ENCODE data around the gene TCEAL1.
"Not testable (repeated sequence)": the region's sequence is repeated elsewhere in the genome, so short reads cannot be mapped to it uniquely, and the experiment has no call there.

Gene TCEAL1

GRCh38 chrX:103628386-103629317, at the start of gene TCEAL1:
Gene TCEAL1, plus strand, starts transcription at chrX:103628975. Its CDS starts 942 bp downstream, at chrX:103629917.
- DNase-seq (ENCODE audit: low spot score), result no peak
- FAIRE-seq, result no peak

GRCh38 chrX:103584596-103584995, 44.2 kb upstream of the TCEAL1 start:
- DNase-seq (ENCODE audit: low spot score) (no peak), FAIRE-seq (no peak)

GRCh38 chrX:103585411-103586313, 43.1 kb upstream of the TCEAL1 start, which contains the start of gene TCEAL4:
Gene TCEAL4, plus strand, starts transcription at chrX:103585515. Its CDS starts 1,161 bp downstream, at chrX:103586676.
- DNase-seq (ENCODE audit: low spot score), result no peak
- FAIRE-seq, result no peak

GRCh38 chrX:103586314-103586646, 42.5 kb upstream of the TCEAL1 start:
- DNase-seq (ENCODE audit: low spot score), result no peak
- no peak for FAIRE-seq

- DNase-seq (ENCODE audit: low spot score) (no peak), FAIRE-seq (no peak)
Measured at GRCh38 chrX:103586659-103587058, 42.1 kb upstream of the TCEAL1 start.

GRCh38 chrX:103592295-103592694, 36.5 kb upstream of the TCEAL1 start:
- DNase-seq (ENCODE audit: low spot score); FAIRE-seq: not testable (repeated sequence)

GRCh38 chrX:103595202-103595601, 33.6 kb upstream of the TCEAL1 start:
- FAIRE-seq; DNase-seq (ENCODE audit: low spot score): not testable (repeated sequence)

- DNase-seq (ENCODE audit: low spot score) (no peak), FAIRE-seq (no peak)
Measured at GRCh38 chrX:103607364-103608305, 21.1 kb upstream of the TCEAL1 start, which contains the start of gene TCEAL3. Gene TCEAL3, plus strand, starts transcription at chrX:103607963. Its CDS starts 1,102 bp downstream, at chrX:103609065.

GRCh38 chrX:103608306-103608963, 20.3 kb upstream of the TCEAL1 start:
- FAIRE-seq, result no peak

GRCh38 chrX:103610282-103610681, 18.5 kb upstream of the TCEAL1 start:
- DNase-seq (ENCODE audit: low spot score) (no peak), FAIRE-seq (no peak)

More at GRCh38 chrX:103608306-103608963, 20.3 kb upstream of the TCEAL1 start:
- DNase-seq (ENCODE audit: low spot score), result no peak

GRCh38 chrX:103613362-103613890, 15.3 kb upstream of the TCEAL1 start:
- DNase-seq (ENCODE audit: low spot score), result no peak
- no peak for FAIRE-seq

GRCh38 chrX:103614999-103615398, 13.8 kb upstream of the TCEAL1 start:
- FAIRE-seq (no peak), DNase-seq (ENCODE audit: low spot score) (no peak)

- FAIRE-seq (no peak), DNase-seq (ENCODE audit: low spot score) (no peak)
Measured at GRCh38 chrX:103615781-103616371, 12.9 kb upstream of the TCEAL1 start.

- FAIRE-seq (no peak), DNase-seq (ENCODE audit: low spot score) (no peak)
Measured at GRCh38 chrX:103616676-103617186, 12.0 kb upstream of the TCEAL1 start.

GRCh38 chrX:103624111-103624510, 4.7 kb upstream of the TCEAL1 start:
- no peak for DNase-seq (ENCODE audit: low spot score)
- no peak for FAIRE-seq

GRCh38 chrX:103626855-103627254, 1.9 kb upstream of the TCEAL1 start:
- FAIRE-seq, result no peak
- DNase-seq (ENCODE audit: low spot score), result peak; percentile 7

- peak; percentile 22 for FAIRE-seq
Measured at GRCh38 chrX:103629318-103630170, 769 bp downstream of the TCEAL1 start.

GRCh38 chrX:103630171-103630511, 1.4 kb downstream of the TCEAL1 start:
- FAIRE-seq, result no peak

More at GRCh38 chrX:103629318-103630170, 769 bp downstream of the TCEAL1 start:
- peak; percentile 43 for DNase-seq (ENCODE audit: low spot score)

More at GRCh38 chrX:103630171-103630511, 1.4 kb downstream of the TCEAL1 start:
- no peak for DNase-seq (ENCODE audit: low spot score)
